CD4-positive, alpha-beta T cell treated with Interleukin-12 subunit alpha and Interleukin-12 subunit beta, for 1 hour (primary cell): ENCODE measurements around the gene CD247.

Experiments used
- DNase-seq: peaks from one replicate; pipeline ENCODE4 v3.0.0-alpha.2; 2020

CD247 gene

GRCh38 chr1:167510244-167510643 is 8.1 kb downstream of the CD247 start:
- no peak for DNase-seq

- DNase-seq: no peak
These were observed 8.7 kb downstream of the CD247 start for GRCh38 chr1:167509587-167509986.

DNA sequence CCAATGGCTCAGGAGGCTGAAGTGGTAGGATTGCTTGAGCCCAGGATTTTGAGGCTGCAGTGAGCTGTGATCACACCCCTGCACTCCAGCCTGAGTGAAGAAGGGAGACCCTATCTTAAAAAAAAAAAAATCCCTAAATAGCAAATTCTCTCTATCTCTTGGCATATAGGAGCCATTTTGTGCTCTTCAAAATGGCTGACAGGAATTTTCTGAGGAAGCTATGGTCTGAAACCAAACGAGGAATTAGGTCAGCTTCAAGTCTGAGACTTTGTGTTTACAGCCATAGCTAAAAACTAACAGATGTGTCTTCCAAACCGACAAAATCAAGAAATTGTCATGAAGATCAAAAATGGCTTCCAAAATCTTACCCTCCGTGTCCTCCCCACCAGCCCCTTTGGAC is 10.6 kb downstream of the CD247 start:
- no peak for DNase-seq

DNA sequence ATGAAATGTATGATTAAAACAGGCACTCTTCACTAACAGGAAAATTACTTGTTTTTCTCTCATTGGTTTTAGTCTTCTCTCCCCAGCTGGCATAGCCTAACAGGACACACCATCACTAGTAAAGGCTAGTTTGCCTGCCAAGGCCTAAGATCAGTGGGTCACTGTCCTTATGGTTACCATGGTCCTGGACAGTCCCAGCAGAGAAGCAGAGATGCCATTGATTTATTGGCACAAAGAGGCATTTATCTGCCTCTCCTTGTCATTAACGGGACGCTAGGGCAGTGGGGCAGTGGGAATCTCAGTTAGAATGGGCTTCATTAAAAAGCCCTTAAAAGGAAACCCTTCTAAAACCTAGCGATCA is 13.9 kb downstream of the CD247 start:
- no peak for DNase-seq

DNA sequence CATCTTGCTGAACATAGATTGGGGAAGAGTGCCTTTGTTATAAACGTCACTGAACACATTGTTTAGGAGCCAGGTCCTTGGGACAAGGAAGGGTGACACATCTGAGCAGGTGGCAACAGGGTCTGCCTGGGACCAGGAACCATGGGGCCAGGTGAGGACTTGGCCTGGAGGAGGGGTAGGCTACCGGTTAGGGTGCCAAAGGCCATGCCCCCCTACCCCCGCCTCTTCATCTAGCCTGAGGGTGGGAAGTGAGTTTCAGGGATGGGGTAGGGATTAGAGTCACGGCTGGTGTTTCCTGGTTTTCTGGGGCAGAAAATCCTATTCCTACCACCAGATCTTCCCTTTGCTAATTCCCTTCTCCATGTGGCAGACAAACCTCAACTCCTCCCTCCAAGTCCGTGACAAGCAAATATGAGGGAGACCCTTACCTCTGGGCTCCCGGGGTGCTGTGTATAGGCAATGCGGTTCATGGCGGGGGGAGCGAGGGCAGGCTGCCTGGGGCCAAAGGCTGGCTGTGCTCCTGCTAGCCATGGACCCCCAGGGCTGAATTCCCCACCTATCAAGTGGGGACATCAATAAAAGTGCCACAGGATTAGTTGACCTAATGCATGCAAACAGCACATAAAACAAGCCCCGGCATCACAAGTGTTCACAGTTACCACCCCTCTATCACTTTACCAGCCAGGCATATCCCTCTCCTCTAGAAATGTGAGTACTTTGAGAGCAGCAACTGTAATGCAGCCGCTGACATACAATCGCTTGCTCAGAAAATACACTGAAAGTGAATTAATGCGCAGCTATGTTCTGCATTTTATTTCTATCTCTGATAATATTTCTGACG is 14.5 kb downstream of the CD247 start:
- no peak for DNase-seq

DNA sequence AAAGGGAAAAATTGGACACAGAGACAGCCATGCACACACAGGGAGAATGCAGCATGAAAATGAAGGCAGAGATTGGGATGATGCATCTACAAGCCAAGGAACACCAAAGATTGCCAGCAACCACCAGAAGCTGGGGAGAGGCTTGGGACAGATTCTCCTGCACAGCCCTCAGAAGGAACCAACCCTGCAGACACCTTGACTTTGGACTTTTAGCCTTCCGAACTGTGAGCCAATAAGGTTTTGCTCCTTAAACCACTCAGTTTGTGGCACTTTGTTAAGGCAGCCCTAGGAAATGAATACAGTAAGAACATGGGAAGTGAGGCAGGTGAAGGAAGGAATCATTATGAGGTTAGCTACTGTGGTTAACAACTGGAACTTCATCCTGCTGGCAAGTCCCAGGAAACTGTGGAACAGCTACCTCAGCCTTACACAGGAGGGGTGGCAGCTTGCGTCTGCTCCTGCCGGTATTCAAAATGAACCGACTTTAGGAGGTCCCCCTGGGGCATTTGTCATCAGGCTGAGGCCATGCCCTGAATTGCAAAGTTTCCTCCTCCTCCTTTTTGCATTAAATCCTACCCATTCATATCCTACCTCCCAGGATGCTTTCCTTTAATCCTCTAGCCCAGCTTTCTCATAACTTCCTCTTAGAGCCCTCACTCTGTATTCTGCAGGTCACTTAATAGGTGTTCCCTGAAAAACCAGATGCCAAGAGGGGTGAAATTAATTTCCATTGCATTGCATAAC is 15.4 kb downstream of the CD247 start:
- no peak for DNase-seq

DNA sequence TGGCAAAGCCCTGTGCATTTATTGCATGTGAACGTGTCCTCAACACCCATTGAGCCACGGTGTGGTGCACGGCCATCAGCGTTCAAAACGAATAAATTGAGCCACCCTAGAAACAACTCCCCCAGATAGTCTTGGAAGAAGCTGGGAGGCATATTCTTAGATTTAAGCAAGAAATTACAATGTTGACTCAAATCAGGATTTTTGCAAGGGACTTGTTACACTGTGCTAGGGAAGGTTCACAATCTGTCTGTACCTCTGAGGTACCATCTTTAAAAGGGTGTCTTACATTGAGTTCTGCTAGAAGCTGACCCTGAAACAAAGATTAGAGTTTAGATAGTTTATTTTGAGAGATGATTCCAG is 16.2 kb downstream of the CD247 start:
- no peak for DNase-seq

DNA sequence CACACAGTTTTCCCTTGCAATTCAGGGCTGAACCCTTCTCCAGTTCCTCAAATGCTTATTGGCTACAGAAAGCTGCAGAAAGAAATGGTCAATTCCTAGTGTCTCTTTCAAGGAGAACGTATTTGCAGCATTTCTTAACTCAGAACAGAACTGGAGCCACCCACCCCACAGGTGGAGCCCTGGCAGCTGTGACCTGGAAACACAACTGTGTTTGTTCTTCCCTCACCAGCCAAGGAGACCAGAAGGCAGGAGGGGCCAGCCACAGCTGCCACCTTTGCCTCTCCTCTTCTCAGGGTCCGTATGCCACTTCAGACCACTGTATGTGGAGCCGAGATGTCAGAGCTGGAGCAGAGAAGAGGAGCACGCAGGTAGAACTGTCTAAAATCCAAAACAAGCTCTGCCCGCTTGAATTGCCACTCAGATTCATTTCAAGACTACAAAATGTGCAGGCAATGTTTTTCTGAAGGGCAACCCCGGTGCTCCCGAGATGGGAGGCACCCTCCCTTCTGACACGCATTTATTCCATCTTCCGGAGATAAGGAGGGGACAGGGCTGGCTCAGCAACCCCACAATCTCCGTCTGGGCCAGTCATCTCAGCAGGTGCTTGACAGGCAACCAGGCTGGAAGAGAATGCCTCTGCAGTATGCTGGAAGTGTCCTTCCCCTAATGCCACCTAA is 16.7 kb downstream of the CD247 start:
- no peak for DNase-seq

DNA sequence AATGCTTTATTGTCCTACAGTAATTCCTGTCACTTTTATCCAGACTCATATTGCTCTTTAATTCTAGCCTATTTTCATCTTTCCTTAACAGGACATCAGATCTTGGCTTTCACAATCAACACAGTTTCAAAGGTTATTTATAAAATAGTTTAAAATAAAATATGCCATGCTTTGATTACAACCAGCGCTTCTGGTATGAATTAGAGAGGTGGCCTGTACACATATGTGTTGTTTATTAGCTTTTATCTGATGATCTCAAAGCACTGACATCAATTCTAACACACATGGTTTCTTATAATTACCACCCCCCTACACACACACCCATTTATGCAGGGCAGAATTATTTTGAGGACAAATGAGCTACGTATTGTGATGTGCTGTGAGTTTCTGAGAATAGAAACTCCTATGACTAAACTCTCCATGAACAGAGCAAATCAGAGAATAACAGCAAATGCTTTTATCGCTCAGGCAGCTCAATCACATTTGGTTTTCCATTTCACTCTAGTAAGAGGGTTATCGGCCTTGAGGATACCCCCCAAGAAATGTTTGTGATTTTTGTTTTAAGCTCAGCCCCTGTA is 18.0 kb downstream of the CD247 start:
- no peak for DNase-seq

DNA sequence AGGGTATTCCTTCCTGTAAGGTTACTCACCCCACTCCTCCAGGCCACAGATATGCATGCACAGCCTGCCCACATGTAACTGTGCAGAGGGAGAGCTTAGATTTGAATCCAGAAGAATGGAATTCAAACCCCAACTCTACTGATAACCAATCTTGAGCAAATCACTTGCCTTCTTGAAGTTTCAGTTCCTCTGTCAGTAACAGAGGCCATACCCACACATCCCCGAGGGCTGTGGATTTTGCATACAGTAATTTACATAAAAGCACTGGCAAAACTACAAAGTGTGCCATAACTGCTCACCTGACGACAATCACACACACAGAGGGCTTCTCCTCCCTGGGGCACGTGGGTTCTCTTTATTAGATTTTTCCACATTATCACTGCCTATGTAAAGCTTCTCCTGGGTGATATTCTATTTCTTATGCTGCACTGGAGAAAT is 18.6 kb downstream of the CD247 start:
- DNase-seq: no peak

- DNase-seq: no peak
These were observed 19.2 kb downstream of the CD247 start for GRCh38 chr1:167499106-167499505.

DNA sequence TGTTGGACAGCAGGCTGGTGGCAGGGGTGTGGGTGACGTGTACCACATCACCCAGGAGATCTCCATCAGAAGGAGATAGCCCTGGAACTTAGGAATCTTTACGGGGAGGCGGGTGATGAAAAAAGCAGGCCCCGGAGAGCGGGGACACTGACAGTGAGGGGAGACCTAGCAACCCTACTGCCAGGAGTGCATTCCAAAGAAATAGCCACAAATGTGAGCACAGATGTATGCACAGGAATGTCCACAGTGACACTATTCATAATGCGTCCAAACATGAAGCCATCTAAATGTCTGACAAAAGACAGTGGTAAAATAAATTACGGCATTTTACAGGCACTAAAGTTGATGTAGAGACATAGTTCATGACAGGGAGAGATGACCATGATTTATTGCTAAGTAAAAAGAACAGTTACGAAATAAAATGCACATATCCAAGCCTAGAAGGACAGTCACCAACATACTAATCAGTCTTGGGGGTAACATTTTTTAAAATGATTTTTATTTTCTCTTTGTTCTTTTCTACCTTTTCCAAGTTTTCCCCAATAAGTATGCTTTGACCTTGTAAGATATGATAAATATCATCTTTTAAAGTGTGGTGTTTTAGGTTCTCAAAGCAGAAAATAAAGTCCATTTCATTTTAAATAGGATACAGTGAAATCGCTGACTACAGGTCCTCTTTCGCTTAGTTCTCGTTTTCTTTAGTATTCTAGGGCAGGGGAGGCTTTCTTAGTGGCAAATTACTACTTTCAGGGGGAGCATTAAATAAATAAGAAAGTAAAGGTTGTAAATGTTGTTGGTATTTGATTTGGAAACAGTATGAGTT is 21.3 kb downstream of the CD247 start:
- no peak for DNase-seq

GRCh38 chr1:167493372-167493771 is 25.0 kb downstream of the CD247 start:
- DNase-seq: no peak

DNA sequence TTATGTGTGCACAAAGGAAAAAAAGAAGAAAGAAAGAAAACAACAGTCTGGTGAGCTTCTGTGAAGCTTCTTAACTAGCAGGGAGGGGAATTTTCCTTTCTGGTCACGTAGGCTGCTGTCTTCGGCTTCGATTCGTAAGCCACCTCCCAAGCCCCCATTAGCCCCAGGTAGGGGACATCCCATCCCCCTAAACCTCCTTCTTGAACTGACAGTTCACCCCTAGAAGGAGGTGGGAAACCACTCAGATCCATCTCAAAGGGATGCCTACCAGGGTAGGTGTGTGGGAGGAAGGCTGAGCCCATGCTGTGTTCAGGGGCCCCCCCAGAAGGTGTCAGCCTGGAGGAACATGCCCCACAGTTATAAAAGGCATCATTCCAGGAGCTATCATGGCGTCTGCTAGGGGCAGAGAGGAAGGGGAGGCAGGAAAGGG is 25.8 kb downstream of the CD247 start:
- peak; percentile 61 for DNase-seq

GRCh38 chr1:167491586-167492461 is 26.5 kb downstream of the CD247 start:
- peak; percentile 43 for DNase-seq

DNA sequence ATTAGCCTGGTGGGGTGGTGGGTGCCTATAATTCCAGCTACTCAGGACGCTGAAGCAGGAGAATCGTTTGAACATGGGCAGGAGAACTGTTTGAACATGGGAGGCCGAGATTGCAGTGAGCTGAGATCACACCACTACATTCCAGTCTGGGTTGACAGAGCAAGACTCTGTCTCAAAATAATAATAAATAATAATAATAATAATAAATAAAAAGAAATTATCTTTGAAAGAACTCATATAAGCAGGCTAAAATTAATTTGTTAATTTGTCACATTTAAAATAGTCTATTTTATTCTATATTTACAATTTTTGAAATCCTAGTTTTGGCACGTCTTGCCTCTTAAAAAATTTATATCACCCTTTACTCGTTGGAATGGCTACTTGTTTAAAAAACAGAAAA is 27.6 kb downstream of the CD247 start:
- no peak for DNase-seq

DNA sequence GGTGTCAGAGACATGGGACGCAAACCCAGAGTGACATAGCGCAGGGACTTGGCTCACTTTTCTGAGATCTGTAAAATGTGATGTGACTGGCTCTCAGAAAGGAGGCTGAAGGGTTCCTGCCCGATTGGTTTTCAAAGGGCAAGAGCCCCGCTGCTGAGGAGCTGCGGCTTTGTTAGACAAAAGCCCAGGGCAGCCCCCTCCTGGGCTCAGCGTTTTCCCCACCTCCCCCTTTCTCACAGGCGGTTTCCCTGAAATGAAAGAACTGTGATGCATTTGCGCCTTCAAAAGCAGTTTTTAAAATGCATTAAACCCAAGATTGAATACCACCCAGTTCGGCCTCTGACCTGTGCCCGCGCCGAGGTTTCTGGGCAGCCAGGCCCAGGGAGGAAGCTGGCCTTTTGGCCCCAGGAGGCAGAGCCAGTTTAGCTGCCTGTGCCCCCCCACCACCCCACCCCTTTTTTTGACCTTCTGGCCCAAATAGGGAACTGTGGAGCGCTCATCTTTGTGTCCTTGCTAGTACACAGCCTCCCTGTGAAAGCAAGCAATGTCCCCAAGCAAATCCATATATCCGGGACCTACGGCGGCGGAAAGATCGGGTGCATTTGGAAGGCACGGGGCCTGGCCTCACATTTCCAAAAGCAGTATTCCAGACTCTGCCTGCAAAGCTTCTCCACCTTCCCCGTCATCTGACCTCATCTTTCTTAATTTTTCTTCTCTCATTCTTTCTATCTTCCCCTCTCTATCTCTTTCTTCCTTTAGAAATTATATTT is 28.6 kb downstream of the CD247 start:
- DNase-seq: peak; percentile 65

GRCh38 chr1:167488786-167489185 is 29.5 kb downstream of the CD247 start:
- DNase-seq: no peak

GRCh38 chr1:167487614-167488013 is 30.7 kb downstream of the CD247 start:
- no peak for DNase-seq

DNA sequence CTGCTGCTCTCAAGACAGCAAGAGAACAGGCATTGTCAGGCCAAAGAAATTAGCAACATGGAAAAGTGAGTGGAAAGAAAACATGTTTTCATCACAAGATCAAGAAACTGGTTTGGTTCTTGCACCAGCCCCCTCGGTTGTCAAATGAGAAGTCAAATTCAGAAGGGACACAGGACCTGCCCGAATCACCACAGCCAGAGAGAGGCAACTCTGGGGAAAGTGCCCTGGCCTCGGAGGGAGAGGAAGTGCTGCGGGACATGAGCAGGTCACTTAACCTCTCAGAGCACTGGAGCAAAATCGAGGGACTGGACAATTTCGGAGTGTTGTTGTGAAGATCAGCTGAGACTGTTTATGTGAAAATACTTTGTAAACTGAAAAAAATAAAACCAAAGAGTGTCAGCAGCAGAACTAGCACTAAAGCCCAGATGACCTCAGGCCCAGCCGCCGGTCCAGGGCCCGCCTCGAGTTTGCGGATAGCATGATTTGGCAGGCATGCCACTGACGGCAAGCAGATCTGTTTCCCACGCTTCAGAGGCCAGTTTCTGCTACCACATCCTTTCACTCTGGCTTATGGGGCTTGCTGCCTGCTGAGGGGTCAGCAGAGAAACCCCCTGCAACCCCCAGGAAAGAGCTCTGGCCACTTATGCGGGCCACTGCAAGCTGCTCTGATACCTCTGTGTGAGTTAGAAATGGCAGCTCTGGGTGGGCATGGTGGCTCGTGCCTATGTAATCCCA is 32.1 kb downstream of the CD247 start:
- peak; percentile 36 for DNase-seq
